Inflammatory macrophage treated with lipopolysaccharide for 4 hours (primary cell): ENCODE results near the gene MLX.
A peak's percentile ranks its signal among the peaks of the same experiment; 100 is the strongest.

Experiments
- DNase-seq: peaks from one replicate; pipeline ENCODE4 v3.0.0-alpha.2; 2020

Gene MLX

DNA sequence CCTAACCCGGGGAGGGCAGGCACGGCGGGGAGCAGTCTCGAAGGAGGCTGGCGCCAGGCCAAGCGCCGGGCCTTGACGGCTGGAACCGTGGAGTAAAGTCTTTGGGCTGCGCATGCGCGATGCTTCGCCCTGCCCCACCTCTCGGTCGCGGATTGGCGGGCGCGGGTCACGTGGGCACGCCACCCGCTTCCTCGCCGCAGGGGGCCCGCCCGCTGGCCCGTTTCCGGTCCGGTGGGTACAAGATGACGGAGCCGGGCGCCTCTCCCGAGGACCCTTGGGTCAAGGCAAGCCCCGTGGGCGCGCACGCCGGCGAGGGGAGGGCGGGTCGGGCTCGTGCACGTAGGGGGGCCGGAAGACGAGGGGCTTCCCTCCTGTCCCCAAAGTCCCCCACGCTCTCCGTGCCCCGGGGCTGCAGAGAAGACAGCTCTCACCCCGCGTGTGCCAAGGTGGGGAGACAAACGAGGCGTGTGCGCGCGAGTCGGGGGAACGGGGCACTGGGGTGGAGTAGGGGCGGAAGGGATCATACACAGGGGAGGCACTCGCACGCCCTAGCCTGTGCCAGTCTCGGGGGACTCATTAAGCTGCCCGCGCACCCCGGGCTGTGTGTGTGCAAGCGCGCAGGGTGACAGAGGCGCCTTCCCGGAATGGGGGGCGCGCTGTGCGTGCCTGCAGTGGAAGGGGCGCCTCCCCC is at the start of gene MLX:
MLX (plus strand) TSS at position 218 of the 691 bp plus-strand sequence; CDS start at position 243, 25 bp downstream.
- peak; percentile 95 for DNase-seq

- peak; percentile 86 for DNase-seq
These were observed 49.4 kb upstream of the MLX start for GRCh38 chr17:42517516-42517915.

GRCh38 chr17:42518046-42518754 is 48.7 kb upstream of the MLX start:
- peak; percentile 94 for DNase-seq

- no peak for DNase-seq
These were observed 48.0 kb upstream of the MLX start for GRCh38 chr17:42518755-42519545.

GRCh38 chr17:42519546-42520491 is 47.1 kb upstream of the MLX start:
- peak; percentile 54 for DNase-seq

DNA sequence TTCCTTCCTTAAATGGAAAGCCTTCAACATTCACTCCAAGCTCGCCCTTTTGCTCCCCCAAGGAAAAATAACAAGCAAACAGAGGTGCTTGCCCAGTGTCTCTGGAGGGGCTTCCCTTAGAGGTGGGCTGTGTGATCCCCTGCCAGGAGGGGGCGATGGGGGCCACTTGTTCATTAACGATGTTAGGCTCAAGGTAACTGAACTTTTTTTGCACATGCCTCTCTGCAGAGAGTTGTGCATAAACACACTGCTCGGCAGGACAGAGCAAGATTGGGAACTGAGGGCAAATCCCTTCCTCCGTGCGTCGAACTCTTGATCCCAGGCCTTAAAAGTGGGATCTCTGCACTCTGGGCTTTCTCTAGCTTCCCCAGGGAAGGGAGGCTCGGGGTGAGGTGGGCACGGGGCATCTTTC is 46.4 kb upstream of the MLX start:
- no peak for DNase-seq

DNA sequence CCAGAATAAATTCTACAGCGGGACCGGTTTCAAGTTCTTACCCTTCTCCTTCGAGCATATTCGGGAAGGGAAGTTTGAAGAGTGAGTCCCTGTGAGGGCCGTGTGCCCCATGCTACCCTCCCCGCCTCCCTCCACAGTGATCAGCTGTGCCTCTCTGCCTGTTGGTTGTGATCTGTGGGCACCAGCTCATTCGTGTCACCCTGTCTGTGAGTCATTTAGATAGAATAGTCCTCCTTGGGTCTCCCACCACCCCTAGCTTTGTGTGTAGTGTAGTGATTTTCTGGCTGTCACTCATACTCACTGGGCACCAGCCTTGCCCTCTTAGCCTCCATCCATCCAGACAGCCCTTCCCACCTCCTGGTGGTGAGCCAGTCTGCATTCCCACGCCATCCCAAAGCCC is 45.9 kb upstream of the MLX start:
- no peak for DNase-seq

- no peak for DNase-seq
These were observed 45.1 kb upstream of the MLX start for GRCh38 chr17:42521666-42522262.

GRCh38 chr17:42522263-42522790 is 44.6 kb upstream of the MLX start:
- no peak for DNase-seq

DNA sequence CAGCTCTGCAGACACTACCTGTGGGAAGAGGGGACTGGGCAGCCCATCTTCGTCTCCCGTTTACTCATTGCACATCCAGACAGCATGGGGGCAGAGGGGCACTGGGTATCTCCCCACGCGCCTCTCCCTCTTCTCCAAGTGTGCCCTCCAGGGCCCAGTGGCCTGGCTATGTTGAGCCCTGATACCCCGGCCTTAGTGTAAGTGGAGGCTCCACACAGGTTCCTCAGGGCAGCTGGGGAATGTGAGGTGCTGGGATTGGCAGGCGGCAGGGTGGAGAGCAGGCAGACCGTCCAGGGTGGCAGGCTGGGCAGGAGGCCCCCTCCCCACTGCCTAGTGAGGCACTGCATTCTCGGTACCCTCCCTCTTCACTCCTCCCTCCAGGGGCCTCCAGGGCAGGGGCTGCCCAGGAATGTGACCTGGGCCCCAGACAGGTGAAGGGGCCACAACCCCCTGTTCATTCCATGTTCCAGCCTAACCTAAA is 44.1 kb upstream of the MLX start:
- no peak for DNase-seq

DNA sequence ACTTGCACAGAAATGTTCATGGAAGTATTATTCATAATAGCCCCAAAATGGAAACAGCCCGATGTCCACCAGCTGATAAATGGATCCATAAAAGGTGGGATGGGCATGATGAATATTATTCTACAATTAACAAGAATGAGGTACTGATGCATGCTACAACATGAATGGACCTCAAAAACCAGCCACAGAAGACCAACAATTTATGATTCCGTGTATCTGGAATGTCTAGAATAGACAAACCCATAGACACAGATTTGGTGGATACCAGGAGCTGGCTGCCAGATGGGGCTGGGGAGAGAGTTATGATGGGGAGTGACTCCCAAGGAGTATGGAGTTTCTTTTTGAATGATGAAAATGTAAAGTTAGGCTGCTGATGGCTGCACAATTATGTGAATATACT is 41.7 kb upstream of the MLX start:
- no peak for DNase-seq

- no peak for DNase-seq
These were observed 40.9 kb upstream of the MLX start for GRCh38 chr17:42526031-42526444.

DNA sequence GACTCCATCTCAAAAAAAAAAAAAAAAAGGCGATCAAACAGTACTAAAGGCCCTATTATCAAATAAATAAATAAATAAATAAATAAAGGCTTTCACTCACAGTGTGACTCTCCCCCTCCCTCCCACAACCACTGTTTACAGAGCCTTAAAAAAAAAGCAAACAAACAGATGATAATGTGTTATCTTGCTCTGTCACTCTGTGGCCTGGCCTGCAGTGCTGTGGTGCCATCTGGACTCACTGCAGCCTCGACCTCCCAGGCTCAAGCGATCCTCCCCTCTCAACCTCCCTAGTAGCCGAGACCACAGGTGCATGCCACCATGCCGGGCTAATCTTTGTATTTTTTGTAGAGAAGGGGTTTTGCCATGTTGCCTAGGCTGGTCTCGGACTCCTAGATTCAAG is 39.0 kb upstream of the MLX start:
- no peak for DNase-seq

- DNase-seq: no peak
These were observed 37.8 kb upstream of the MLX start for GRCh38 chr17:42529061-42529460.

DNA sequence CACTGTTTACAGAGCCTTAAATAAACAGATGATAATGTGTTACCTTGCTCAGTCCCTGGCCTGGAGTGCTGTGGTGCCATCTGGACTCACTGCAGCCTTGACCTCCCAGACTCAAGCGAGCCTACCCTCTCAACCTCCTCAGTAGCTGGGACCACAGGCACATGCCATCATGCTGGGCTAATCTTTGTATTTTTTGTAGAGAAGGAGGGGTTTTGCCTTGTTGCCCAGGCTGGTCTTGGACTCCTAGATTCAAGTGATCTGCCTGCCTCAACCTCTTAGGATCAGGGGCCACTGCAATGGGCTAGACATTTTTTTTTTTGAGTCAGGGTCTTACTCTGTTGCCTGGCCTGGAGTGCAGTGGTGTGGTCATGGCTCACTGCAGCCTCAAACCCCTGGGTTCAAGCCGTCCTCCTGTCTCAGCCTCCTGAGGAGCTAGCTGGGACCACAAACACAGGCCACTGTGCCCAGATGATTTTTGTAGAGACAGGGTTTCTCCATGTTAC is 35.9 kb upstream of the MLX start:
- no peak for DNase-seq

DNA sequence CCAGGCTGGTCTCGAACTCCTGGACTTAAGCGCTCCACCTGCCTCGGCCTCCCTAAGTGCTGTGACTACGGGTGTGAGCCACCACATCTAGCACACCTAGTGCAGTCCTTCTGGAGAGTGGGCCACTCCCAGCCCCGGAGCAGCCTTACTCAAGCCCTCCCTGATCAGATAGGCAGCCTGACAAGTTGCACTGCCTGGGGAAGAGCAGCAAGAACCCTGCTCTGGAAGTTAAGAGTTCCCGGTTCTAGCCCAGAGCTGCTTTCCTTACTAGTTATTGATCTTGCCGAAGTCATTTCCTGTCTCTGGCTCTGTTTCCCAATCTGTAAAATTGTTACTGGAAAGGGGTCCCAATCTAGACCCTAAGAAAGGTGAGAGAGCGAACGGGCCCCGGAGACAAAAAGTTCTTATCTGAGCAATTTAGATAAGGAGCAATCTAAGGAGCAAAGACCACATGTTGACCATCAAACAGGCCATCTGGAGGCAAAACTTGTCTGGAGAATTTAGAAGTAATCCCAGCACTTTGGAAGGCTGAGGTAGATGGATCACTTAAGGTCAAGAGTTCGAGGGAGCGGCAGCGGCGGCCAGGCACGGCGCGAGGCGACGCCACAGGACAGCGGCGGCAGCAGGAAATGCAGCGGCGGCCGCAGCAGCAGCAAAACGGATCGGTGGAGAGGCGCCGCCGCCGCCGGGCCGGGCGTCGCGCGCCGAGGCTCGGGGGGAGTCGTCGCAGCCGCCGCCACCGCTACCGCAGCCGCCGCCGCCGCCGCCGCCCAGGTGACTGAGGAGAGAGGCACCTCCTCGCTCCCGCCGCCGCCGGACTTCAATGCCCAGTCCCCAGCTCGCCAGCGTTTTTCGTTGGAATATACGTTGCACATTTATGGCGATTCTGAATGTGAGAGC is 35.2 kb upstream of the MLX start:
- DNase-seq: peak; percentile 73

DNA sequence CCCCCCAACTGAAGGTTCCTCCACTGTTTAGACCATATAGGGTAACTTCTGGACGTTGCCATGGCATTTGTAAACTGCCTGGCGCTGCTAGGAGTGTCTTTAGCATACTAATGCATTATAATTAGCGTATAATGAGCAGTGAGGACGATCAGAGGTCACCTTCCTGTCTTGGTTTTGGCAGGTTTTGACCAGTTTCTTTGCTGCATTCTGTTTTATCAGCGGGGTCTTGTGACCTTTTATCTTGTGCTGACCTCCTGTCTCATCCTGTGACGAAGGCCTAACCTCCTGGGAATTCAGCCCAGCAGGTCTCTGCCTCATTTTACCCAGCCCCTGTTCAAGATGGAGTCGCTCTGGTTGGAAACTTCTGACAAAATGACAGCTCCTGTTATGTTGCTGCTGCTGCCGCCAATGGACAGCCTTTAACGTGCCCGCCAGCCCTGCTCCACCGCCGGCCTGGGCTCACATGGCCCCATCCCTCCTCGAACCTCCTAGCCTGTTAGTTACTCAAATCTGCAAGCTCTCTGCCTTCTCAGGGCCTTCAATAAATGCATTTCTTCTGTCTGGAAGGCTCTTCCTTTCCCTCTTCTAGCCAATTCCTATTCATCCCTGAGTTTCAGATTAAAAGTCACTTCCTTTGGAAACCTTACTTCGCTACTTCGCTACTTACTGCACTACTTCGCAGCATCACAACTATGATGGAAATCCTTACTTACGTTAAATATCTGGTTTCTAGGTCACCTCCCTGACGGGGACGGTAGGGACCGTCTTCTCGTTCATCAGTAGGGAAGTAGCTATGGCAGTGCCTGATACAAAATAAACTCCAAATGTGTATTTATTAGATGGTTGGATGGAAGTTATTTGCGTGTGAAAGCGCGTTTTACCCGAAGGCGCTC is 31.5 kb upstream of the MLX start:
- DNase-seq: no peak

DNA sequence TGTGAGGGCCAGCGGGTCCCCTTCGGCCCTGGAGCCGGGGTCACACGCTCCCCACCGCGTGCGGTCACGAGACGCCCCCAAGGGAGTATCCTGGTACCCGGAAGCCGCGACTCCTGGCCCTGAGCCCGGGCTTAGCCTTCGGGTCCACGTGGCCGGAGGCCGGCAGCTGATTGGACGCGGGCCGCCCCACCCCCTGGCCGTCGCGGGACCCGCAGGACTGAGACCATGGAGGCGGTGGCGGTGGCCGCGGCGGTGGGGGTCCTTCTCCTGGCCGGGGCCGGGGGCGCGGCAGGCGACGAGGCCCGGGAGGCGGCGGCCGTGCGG is 30.9 kb upstream of the MLX start, which contains the start of gene NAGLU:
NAGLU (plus strand) TSS at position 194 of the 324 bp plus-strand sequence; CDS start at position 226, 32 bp downstream.
- DNase-seq: peak; percentile 94
